ENCODE data around the gene NSUN7. TPM values are rescaled to one million over a fixed set of nuclear protein-coding genes. Genes with fewer than 3 reads are reported as not detected.

The NSUN7 gene
- total and polyA plus RNA-seq, 2 of the 13 experiments (the other 11 are each of a cell fraction or from before 2014, with no cell fraction given): 0.05 TPM; not detected in 1

DNA sequence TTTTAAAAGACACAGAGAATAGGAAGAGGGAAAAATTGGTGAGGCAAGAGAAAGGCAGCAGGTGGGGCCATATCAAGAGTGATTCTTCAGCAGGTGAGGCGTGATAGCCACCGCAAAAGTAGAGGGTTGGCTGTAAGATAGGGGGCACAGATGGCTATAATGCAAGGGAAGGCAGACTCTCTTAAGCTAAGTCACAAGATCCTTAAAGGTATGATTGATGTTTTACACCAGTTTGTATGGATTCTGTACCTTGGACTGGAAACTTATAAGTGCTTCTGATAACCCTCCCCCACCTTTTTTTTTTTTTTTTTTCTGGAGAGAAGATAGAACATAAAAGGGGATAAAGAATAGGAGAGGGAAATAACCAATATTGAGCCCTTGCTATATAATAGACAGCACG, 40.0 kb downstream of the NSUN7 start (continued):
- no peak for TF ChIP-seq TEAD3 (CRISPR knock-in tag; optimal IDR thresholded peaks at IDR 0.05; ENCODE audit: borderline replicate concordance)

DNA sequence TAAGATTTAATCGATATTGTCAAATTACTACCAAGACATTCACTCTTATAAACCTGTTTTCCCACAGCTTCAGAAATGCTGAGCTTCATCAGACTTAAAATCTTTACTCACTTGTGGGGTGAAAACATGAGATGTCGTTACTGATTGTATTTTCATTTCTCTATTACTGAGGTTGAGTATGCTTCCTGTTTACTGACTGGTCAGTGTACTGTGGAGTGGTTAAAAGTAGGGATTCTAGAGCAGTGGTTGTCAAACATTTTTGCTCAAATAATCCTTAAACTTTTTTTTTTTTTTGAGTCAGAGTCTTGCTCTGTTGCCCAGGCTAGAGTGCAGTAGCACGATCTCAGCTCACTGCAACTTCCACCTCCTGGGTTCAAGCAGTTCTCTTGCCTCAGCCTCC, 50.3 kb downstream of the NSUN7 start:
- Histone ChIP-seq H3K4me2 (ENCODE audit: low read depth, low read length) (no peak overlapping the region), H3K27ac (ENCODE audit: extremely low read length, insufficient read depth, low read length) (no peak overlapping the region), H3K4me3 (replicated peaks in 1 of 3; ENCODE audit: insufficient read depth in 1 of 3, low read depth in 2 of 3, low read length in 3 of 3) (no peak overlapping the region), H3K9me3 (ENCODE audit: low read length) (no peaks in the 10 kb centered on the region), H3K4me1 (ENCODE audit: insufficient read depth, low read length) (no peaks in the 10 kb centered on the region), H4K20me1 (ENCODE audit: insufficient read depth, low read length) (no peaks in the 10 kb centered on the region), H3K79me2 (ENCODE audit: insufficient read depth, low read length) (no peaks in the 10 kb centered on the region), H3K9ac (ENCODE audit: insufficient read depth, low read depth, low read length) (no peak overlapping the region), H3K27me3 (ENCODE audit: control insufficient read depth in 1 of 2, insufficient read depth in 2 of 2, low read length in 2 of 2) (no peaks in the 10 kb centered on the region), H3K36me3 (replicated peaks in 1 of 2; ENCODE audit: control insufficient read depth in 1 of 2, insufficient read depth in 2 of 2, low read length in 2 of 2) (no peaks in the 10 kb centered on the region), H2AFZ (ENCODE audit: low read length) (no peak overlapping the region)
- intact Hi-C loops (cut with micrococcal nuclease; ENCODE audit: unreplicated experiment): no loop called here
- ChIA-PET POLR2A (no interaction called here), CTCF (ENCODE audit: low intra/inter-chr PET ratio, low total read pairs) (no interaction called here)
- no peak for DNase-seq (ENCODE audit: low spot score)
- 29% methylated on average over 3 of the region's 3 CpGs for WGBS (ENCODE audit: low lambda C conversion rate)
- no TSS peak for BruUV-seq (replicated peaks)
- FAIRE-seq: no peak
- ATAC-seq: no peak
- in situ Hi-C loops (cut with HindIII; ENCODE audit: extremely low pct_ligation_motif_present, low pct_unique_long_range_greater_than_20kb): no loop called here
- no peak for TF ChIP-seq STAT5B (CRISPR knock-in tag; IDR thresholded peaks at IDR 0.05)
- TF ChIP-seq, protein P1, sequence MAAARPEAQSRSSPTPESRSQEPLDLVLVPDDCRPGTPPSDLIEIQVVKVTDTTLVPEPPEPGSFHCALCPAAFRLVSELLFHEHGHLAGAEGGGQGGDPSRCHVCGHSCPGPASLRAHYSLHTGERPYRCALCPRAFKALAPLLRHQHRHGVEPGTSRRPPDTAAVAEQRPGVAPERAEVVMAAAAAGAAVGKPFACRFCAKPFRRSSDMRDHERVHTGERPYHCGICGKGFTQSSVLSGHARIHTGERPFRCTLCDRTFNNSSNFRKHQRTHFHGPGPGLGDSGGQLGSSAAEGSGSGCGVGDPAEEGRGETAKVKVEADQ (CRISPR knock-in tag; IDR thresholded peaks at IDR 0.05; ENCODE audit: borderline replicate concordance): no peak
- TF ChIP-seq, protein P2, sequence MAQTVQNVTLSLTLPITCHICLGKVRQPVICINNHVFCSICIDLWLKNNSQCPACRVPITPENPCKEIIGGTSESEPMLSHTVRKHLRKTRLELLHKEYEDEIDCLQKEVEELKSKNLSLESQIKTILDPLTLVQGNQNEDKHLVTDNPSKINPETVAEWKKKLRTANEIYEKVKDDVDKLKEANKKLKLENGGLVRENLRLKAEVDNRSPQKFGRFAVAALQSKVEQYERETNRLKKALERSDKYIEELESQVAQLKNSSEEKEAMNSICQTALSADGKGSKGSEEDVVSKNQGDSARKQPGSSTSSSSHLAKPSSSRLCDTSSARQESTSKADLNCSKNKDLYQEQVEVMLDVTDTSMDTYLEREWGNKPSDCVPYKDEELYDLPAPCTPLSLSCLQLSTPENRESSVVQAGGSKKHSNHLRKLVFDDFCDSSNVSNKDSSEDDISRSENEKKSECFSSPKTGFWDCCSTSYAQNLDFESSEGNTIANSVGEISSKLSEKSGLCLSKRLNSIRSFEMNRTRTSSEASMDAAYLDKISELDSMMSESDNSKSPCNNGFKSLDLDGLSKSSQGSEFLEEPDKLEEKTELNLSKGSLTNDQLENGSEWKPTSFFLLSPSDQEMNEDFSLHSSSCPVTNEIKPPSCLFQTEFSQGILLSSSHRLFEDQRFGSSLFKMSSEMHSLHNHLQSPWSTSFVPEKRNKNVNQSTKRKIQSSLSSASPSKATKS (CRISPR knock-in tag; IDR thresholded peaks at IDR 0.05): no peak
- TF ChIP-seq, protein P3, sequence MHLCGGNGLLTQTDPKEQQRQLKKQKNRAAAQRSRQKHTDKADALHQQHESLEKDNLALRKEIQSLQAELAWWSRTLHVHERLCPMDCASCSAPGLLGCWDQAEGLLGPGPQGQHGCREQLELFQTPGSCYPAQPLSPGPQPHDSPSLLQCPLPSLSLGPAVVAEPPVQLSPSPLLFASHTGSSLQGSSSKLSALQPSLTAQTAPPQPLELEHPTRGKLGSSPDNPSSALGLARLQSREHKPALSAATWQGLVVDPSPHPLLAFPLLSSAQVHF (CRISPR knock-in tag; IDR thresholded peaks at IDR 0.05): no peak
- no peak for TF ChIP-seq ZNF431 (CRISPR knock-in tag; IDR thresholded peaks at IDR 0.05; ENCODE audit: borderline replicate concordance, low read depth)
- no peak for TF ChIP-seq ZFP36L1 (CRISPR knock-in tag; IDR thresholded peaks at IDR 0.05)
- TF ChIP-seq, protein P4, sequence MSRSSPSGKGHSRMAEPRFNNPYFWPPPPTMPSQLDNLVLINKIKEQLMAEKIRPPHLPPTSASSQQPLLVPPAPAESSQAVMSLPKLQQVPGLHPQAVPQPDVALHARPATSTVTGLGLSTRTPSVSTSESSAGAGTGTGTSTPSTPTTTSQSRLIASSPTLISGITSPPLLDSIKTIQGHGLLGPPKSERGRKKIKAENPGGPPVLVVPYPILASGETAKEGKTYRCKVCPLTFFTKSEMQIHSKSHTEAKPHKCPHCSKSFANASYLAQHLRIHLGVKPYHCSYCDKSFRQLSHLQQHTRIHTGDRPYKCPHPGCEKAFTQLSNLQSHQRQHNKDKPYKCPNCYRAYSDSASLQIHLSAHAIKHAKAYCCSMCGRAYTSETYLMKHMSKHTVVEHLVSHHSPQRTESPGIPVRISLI (CRISPR knock-in tag; IDR thresholded peaks at IDR 0.05; ENCODE audit: borderline replicate concordance): no peak
- TF ChIP-seq, protein P5, sequence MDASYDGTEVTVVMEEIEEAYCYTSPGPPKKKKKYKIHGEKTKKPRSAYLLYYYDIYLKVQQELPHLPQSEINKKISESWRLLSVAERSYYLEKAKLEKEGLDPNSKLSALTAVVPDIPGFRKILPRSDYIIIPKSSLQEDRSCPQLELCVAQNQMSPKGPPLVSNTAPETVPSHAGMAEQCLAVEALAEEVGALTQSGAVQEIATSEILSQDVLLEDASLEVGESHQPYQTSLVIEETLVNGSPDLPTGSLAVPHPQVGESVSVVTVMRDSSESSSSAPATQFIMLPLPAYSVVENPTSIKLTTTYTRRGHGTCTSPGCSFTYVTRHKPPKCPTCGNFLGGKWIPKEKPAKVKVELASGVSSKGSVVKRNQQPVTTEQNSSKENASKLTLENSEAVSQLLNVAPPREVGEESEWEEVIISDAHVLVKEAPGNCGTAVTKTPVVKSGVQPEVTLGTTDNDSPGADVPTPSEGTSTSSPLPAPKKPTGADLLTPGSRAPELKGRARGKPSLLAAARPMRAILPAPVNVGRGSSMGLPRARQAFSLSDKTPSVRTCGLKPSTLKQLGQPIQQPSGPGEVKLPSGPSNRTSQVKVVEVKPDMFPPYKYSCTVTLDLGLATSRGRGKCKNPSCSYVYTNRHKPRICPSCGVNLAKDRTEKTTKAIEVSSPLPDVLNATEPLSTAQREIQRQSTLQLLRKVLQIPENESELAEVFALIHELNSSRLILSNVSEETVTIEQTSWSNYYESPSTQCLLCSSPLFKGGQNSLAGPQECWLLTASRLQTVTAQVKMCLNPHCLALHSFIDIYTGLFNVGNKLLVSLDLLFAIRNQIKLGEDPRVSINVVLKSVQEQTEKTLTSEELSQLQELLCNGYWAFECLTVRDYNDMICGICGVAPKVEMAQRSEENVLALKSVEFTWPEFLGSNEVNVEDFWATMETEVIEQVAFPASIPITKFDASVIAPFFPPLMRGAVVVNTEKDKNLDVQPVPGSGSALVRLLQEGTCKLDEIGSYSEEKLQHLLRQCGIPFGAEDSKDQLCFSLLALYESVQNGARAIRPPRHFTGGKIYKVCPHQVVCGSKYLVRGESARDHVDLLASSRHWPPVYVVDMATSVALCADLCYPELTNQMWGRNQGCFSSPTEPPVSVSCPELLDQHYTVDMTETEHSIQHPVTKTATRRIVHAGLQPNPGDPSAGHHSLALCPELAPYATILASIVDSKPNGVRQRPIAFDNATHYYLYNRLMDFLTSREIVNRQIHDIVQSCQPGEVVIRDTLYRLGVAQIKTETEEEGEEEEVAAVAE (CRISPR knock-in tag; IDR thresholded peaks at IDR 0.05; ENCODE audit: borderline replicate concordance): no peak
- no peak for TF ChIP-seq FLYWCH1 (CRISPR knock-in tag; IDR thresholded peaks at IDR 0.05)
- TF ChIP-seq ASH2L (IDR thresholded peaks at IDR 0.05; ENCODE audit: insufficient read length, low read depth, low read length): no peak
- no peak for TF ChIP-seq RFXANK (CRISPR knock-in tag; IDR thresholded peaks at IDR 0.05)
- TF ChIP-seq, protein P6, sequence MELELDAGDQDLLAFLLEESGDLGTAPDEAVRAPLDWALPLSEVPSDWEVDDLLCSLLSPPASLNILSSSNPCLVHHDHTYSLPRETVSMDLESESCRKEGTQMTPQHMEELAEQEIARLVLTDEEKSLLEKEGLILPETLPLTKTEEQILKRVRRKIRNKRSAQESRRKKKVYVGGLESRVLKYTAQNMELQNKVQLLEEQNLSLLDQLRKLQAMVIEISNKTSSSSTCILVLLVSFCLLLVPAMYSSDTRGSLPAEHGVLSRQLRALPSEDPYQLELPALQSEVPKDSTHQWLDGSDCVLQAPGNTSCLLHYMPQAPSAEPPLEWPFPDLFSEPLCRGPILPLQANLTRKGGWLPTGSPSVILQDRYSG (CRISPR knock-in tag; IDR thresholded peaks at IDR 0.05): no peak

All from HepG2 (cell line).